Measurements from ENCODE around the gene ACACA.

The ACACA gene

DNA sequence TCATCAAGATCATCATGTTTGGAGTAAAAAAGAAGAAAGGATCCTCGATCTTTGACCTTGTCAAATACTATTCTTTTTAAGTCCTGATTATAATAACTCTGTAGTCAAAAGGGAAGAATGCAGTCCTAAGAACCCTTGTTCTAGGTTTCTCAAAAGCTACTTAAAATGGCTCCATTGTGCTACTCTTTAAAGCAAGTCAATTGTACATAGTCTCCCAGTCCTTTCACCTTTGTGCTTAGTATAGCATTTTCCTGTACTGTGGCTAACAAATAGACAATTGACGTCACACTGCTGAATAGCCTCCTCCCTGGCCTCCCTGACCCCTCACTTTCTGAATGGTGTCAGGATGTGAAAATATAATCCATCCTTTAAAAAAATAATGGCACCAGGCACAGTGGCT, 285.0 kb downstream of the ACACA start:
- no peak for DNase-seq

DNA sequence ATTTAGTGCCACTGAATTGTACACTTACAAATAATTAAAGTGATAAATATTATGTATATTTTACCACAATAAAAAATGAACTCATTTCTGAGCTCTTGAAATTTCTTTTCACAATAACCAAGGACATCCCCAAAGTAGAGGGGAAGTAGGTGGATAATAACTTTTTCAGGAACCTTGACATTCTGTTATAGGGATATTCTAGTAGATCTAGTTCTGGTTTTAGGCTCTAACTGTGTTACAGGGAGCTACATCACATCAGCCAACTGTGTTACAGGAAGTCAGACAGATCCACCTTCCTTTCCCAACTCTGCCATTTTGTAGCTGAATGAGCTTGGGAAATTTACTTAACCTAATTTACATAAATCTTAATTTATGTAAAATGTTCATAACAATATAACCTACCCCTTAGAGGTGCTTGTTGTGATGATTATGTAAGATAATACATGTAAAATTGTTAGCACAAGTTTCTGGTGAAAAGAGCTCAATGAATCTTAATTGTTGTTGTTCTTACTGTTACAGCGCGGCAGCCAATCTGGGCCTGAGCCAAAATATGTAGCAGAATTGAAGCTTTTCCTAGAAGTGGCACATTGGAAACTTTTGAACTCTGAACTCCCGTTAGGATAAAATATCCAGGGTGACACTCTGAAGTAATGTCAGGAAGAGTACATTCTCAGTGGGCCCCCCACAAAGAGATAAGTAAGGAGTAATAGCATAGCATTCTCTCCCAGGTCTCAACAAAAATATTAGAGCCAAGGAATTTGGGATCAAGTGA, 288.1 kb downstream of the ACACA start:
- DNase-seq = no peak

DNA sequence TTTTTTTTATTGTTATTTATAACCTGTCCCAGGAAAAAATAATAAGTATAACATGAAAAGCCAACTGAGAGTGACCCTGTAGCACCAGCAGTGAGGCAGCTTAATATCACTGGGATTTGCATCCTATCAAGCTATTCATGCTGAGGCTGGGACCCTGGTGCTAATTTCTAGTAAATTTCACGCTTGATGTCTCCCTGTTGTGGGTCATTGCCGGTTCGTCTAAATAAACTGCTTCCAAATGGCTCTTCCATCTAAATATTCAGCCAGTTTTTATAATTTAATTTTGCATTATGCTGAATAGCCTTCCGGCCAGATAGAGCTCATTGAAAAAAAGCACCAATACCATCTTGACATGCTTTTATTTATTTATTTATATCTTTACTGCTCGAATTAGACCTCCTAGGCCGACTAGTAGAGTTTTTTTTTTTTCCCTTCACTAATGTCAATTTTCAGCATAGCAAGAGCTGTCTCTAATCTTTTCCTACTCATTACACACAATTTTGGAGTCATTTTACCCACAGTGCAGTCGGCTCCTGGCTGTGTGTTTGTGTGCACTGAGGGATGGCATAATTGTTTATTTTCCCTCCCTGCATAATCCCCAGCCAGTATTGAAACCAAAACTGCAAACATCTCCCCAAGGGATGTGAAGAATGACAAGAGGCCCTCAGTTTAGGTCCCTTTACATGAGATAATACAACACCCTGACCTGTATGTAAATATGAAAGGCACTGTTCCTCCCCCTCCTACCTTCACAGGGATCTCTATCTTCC, 289.1 kb downstream of the ACACA start:
- no peak for DNase-seq

DNA sequence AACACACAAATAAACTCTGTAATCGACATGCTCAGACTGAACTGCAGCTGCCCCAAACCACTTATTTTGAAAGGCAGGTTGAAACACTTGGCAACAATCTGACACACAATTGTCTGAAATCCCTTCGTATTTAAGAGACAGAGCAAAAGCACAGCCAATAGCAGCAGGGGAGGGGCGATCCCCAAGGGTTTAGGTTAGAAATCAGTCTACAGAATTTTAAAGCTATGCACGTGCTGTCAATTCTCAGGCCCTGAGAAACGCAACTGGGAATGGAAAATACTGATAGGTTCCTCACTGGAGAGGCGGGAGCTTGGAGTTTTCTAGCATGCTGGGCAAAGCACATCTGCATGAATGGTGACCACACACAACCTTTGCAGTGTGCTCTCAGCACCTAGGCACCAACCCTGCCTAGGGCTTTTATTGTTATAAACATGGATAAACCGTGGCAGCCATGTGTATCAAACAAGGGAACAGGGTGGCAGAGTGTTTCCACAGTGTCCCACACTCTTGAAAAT, 289.9 kb downstream of the ACACA start:
- DNase-seq = no peak

DNA sequence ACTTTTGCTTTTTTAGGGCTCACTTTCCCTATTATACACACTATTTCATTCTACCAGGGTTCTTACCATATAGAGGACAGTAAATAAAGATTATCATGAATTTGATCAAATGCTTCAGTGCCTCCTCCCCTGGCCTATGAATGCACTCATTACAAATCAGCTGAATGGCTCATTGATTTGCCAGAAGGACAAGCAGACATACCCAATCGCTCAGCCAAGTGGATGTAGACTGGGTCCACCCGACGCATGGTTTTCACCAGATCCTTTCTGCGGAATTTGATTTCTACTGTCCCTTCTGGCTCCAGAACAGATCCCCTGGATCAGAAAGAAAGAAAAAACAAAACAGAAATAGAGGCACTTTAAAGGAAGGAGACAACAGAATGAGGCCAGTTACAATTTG, 295.3 kb downstream of the ACACA start:
- no peak for DNase-seq

DNA sequence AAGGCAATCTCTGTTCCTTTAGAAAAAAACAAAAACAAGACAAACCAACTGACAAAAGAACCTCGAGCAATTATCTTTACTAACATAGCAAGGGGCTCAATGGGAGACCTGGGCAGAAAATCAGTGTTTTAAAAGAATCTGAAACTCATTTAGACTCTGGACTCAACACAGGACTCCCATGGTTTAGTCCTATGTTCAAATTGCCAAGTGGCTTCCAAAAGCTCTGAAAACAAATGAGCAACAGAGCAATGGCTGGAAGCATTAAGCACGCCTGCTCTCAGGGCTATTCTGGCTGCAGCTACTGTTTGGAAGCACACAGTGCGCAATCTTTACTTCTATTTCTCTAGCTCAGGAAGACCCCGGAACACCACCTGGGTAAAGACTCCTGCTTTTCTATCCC, 295.9 kb downstream of the ACACA start:
- DNase-seq = no peak

DNA sequence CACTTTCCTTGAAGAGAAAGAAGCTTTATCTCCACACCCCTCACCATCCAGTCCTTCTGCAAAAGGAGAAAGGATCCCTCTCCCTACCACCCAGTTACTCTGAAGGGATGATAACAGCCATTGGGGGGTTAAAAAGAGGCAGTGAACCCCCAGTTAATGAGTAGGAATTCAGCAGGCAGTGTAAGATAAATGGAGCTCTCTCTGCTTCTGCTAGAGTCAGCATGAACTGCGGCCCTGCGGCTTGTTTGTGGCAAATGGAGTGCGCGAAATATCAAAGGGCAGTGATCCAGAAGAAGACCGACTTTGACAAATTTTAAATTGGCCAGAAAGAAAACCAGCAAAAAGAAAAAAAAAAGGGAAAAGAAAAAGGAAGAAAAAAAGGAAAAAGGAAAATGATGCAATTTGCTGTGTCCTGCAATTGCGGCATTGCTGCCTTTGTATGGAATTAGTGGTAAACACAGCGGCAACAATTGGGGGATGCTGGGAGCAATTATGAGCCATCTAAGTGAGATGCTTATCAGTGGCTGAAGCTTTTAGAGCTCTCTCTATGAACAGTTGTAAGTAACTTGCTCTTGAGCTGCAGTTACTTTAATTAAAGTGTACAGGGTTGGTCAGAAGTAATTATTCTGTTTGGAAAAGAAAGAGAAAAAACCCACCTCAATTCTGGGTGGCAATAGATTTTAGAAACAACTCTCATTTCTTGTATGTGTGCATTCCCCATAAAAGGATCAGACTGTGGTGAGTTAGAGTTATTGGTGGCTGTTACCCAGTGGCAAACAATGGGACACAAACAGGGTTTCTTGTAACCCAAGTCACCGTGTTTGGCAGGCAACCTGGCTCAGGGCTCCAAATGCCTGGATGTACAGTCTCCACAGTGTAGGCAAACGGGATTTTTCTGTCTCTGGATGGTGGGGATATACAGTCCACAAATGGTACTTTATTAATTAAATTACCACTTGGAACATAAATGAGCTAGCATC, 296.6 kb downstream of the ACACA start:
- DNase-seq = no peak

DNA sequence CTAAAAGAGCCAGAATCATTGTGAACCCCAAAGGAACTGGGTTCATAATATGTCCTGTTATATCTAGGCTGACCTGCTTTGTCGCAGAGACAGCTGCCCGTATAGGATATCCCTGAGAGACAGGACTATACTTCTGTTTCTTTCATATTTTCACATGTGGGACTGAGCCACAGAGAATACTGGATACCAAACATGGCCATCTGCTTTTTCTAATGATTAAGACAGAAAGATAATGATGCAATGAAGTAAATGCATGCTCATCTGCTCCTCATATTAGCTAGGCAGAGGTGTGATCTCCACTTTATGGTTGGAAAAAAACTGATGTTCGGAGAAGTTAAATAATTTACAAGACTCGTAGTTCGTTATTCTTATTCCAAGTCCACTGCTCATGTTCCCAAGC, 297.5 kb downstream of the ACACA start:
- no peak for DNase-seq

DNA sequence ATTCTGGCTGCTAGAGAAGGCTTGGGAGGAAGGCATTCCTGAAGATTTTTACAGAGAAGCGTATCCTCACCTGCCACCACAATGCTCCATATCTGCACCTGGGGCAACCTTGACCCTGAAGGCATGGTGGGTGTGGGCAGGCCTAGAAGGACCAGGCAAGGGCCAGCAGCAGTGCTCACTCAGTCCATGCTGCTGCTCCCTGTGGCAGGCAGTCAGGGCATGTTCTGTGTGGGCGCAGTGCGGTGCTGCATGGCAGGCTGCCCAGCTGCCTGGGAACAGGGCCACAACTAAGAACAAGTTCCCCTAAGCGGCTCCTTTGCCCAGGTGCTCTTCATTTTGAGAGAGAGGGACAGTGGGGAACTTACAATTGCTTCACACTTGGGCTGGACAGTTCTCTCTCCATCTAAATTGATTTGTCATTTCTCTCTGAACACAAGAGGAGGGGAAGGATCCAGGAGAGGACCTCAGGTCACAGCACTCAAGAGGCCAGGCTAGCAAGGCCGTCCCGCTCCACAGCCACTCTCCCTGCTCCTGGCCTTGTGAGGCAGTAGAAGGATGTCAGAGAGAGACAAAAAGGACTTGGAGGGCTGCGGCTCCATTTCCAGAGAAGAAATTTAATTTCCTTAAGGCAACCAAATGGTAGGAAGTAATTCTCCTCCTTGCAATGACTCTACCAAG, 299.1 kb downstream of the ACACA start:
- DNase-seq = no peak

DNA sequence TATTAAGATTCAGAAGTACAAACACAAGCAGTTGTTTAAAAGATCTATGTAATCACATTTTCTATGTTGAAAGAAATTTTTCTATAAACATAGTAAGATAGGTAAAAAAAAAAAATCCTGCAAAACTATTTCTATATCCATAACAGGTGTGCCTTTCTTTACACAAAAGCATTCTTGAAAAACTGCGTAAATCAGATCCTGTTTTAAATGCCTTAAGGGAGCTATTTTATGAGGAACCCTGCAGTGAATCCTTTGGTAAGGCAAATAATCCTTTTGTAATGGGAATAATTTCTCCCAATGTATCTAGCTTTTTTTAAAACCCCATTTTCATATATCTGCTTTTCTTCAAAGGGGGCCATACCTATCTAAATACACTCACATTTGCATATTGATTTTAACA, 300.6 kb downstream of the ACACA start:
- no peak for DNase-seq

DNA sequence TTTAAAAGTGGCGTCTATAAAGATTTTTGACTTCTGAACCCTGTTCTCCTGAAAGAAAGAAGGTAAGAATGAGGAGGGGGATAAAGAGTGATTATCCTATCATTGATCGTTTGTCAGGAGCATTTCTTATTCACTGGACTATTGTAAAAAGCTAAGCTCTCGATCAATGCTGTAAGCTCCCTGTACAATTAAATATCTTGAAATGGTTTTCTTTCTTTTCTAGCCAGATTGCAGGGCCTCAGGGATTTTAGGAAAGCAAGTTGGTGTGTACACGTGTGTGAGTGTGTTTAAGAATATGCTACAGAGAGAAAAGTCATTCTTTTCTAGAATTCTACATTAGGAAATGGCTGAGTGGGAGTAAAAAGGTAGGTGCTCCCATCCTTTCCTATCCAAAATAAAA, 303.4 kb downstream of the ACACA start:
- no peak for DNase-seq

DNA sequence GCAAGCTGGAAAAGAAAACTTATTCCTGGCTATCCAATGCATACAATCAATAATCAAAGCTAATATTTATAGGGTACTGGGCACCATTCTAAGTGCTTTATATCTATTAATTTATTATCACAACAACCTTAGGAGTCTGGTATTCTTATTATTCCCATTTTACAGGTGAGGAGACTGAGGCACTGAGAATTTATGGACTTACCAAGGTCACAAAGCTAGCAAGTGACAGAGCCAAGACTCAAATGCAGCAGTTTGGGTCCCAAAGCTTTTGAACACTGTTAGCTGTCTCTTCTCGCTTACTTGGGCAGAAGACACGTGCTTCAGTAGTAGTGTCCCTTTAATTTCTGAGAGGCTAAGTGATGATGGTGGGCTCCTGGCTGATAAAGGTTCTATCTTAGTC, 305.3 kb downstream of the ACACA start:
- DNase-seq = no peak

DNA sequence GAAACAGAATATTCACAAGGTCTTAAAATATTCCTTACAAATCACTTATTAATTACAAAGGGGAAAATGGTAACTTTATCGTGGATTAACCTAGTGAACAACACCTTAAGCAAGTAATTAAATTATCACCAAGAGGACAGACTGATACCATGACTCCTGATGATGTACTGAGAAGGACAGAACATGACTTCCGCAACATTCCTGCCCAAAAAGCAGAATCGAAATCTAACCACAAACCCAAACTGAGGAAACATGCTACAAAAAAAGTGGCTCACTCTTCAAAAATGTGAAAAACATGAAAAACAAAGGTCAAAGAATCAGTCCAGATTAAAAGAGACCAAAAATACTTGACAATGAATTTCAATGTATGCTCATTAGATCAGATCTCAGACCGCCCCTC, 306.4 kb downstream of the ACACA start:
- no peak for DNase-seq

DNA sequence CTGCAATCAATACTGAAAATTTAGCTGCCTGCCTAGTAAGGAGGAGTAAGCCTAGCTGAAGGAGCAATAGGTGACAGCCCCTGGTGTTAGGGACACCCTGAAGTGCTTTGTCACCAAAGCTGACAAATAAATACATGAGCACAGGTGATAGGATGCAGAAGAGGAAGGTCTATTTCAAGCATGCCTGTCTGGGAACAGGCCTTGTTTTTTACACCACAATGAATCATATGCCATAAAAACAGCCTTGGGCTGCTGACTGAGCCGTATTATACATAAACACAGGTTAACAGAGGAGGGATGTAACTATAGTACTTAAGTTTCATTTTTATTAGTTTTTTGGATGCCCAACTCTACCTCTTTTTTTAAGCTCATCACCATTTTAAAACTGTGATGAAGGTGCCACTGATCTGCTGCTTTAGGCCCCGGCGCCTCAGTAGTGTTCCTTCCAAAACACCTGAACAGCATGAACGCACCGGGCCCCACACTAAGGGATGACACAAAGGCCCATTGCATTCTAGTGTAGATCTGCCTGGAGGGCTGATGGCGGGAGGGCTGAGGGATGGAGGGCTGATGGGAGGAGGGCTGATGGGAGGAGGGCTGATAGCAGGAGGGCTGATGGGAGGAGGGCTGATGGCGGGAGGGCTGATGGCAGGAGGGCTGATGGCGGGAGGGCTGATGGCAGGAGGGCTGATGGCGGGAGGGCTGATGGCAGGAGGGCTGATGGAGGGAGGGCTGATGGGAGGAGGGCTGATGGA, 307.5 kb downstream of the ACACA start:
- DNase-seq = no peak

DNA sequence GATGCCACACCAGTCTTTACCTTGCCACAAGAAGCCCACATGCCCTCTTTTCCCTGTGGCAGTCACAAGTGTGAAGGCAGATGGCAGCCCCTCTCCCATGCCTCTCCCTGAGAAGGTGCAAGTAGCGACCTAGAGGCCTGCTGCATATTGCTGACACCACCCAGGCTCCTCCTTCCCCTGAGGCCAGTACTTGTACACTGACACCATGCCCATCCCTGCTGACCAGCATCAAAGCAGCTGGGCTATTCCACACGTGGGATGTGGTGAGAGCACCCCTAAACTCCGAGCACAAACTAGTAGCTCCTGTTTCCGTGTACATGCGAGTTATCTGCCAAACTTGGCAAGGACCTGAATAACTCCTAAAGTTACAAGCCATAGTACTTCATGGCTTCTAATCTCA, 308.5 kb downstream of the ACACA start:
- no peak for DNase-seq

DNA sequence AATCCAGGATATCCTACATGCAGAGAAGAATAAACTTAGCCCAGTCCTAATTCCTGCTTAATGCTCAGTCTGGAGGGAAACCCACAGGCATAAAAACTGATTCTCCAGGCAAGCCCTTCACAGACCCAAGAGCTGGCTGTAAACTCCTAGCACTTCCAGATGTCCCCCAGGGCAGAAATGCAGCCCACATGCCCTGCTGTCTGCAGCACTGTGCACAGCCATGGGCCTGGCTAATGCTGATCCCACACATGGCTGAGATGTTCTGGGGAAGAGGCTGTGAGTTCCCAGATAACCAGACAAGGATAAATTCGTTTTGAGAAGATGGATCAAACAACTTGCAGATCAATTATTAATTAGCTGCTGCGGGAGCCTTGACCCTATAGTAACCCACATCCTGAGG, 309.5 kb downstream of the ACACA start:
- no peak for DNase-seq

DNA sequence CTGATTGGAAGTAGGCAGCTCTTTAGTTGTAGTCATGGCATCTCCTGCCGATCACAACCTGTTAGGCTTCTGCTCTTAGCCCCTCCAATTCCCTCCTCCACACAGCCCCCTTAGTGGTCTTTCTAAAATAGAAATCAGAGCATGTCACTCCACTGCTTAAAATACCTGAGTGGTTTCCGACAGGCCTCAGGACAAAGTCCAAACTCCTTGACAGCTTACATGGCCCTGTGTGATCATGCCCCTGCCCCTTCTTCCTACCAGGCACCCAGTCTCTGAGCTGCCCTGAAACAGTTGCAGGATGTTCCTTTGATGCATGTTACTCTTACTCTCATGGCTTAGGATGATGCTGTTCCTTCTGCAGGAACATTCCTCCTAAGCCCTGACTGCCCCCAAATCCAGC, 310.6 kb downstream of the ACACA start:
- no peak for DNase-seq

DNA sequence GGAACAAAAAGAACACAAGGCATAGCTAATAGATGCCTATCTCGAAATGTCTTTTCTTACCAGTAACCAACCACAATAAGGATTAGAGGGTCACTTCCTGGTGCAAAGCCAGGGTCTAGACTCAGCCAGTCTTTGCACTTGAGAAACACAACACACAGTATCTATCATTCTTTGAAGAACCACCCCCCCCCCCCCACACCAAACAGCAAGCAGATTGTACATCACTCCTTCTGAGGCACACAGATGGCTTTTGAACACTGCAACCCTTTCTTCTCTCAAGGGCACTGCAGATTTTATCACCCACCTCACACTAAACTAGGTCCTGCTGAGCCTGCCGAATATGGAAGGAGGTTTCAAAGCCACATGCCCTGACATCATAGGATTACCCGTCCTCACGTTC, 312.2 kb downstream of the ACACA start:
- DNase-seq = no peak

DNA sequence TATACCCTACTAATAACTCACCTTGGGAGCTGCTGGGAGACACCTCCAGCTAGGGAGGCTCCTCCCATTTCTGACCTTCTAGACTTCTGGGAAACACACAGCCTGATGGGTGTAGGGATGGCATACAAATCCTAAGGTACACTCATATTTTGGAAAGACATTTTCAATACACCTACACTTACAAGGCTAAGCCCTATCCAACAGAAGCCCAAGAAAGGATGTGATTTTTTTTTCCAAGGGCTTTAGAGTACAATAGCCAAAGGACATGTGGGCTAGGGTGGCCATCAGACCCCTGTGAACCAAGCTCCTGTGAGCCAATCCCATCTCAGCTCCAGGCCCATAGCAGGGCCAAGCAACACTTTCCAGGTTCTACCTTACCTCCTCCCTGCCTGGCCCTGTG, 313.9 kb downstream of the ACACA start:
- DNase-seq = no peak

DNA sequence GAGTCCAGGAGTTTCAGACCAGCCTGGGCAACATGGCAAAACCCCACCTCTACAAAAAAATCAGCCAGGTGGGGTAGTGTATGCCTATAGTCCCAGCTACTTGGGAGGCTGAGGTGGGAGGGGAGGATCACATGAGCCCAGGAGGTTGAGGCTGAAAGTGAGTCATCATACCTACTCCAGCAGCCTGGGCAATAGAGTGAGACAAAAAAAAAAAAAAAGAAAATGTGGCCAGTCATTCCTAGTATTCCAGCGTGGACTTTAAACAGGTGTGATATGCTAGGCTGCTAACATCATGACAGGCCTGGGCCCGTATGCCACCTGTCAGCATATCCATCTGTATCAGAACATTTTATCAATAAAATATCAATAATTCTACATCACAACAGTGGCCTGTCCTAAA, 314.6 kb downstream of the ACACA start:
- no peak for DNase-seq

DNA sequence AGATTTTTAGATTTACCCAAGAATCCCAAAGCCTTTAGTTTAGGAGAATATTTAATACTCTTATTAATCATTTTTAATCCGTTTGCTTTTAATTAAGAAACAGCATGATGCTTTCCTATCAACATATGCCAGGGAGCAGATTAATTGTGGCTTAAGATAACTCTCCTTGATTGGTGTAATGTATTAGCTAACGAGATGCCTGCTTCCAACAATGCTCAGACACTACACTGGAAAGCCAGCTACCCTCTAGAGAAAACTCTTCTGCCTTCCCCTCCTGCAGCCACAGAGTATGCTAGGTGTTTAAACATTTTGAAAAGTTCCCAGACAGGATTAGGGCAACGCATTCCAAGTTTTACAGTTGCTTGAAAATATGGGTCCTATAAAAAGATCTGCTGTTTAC, 315.7 kb downstream of the ACACA start:
- no peak for DNase-seq

DNA sequence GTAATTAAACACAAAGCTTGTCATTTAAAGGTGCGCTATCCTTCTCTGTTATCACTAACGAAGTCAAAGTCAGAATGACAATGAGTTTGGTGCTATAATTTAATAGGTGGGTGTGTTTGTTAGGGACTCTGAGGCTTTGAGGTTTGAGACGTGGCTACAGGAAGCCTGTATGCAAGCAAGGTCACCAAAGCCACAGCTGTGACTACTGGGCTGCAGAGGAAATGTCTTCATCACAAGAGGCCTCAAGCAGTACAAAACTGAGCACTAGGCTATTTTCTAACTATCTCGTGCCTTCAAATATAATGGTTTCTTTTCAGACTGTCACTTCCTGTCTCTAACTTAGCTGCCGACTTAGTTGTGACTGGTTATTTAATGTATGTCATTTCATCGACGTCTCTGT, 316.7 kb downstream of the ACACA start:
- DNase-seq = no peak
